Epithelial cell of esophagus (primary cell): ENCODE data around the gene PCBP3.
"Not testable (repeated sequence)": the region's sequence is repeated elsewhere in the genome, so short reads cannot be mapped to it uniquely, and the experiment has no call there.

Source experiments
- DNase-seq: peaks from one replicate; pipeline ENCODE4 v3.0.0; 2010; ENCODE audit warnings: low read depth
- H3K4me3 ChIP-seq: 2 replicates; pipeline ENCODE4 v1.5.1; 2011; ENCODE audit warnings: mild to moderate bottlenecking, low read length, control low read depth
- CTCF ChIP-seq: IDR thresholded peaks from 2 replicates; pipeline ENCODE4 v1.5.1; 2011; ENCODE audit warnings: low read depth, mild to moderate bottlenecking, low read length, control low read depth, inconsistent platforms; ENCODE audit not compliant: insufficient read depth; ENCODE audit errors: missing control alignments

Gene PCBP3

GRCh38 chr21:45894906-45895777 is 251.6 kb downstream of the PCBP3 start:
- no peak for TF ChIP-seq CTCF
- no peak overlapping the region for H3K4me3 ChIP-seq
- DNase-seq, result no peak

GRCh38 chr21:45895778-45896370 is 252.3 kb downstream of the PCBP3 start:
- H3K4me3 ChIP-seq, result no peak overlapping the region
- TF ChIP-seq CTCF, result no peak
- no peak for DNase-seq

GRCh38 chr21:45896431-45896830 is 252.9 kb downstream of the PCBP3 start:
- DNase-seq, H3K4me3 ChIP-seq: not testable (repeated sequence)

GRCh38 chr21:45897191-45898027 is 253.9 kb downstream of the PCBP3 start:
- DNase-seq, result no peak
- H3K4me3 ChIP-seq, result no peak overlapping the region
- TF ChIP-seq CTCF, result no peak

GRCh38 chr21:45898028-45898350 is 254.5 kb downstream of the PCBP3 start:
- H3K4me3 ChIP-seq, result no peak overlapping the region
- TF ChIP-seq CTCF, result no peak
- no peak for DNase-seq

- TF ChIP-seq CTCF, result no peak
- no peak overlapping the region for H3K4me3 ChIP-seq
- DNase-seq, result no peak
Measured at GRCh38 chr21:45898781-45899180, 255.3 kb downstream of the PCBP3 start.

- no peak for DNase-seq
- TF ChIP-seq CTCF, result no peak
- H3K4me3 ChIP-seq, result no peak overlapping the region
Measured at GRCh38 chr21:45899317-45900033, 255.9 kb downstream of the PCBP3 start.
